GM18519 (cell line): ENCODE results near the gene ACOXL.

Experiments
- ATAC-seq: cut with Tn5 transposase; IDR thresholded peaks from one replicate; pipeline ENCODE4 v1.9.1; 2021; ENCODE audit warnings: mild to moderate bottlenecking, moderate library complexity; ENCODE audit not compliant: unreplicated experiment, low FRiP score

Gene ACOXL

GRCh38 chr2:110790907-110791306 lies 58.5 kb downstream of the ACOXL start:
- ATAC-seq = no peak

GRCh38 chr2:110791435-110791834 lies 59.1 kb downstream of the ACOXL start:
- no peak for ATAC-seq

- no peak for ATAC-seq
These were observed 60.7 kb downstream of the ACOXL start for GRCh38 chr2:110793034-110793433.

GRCh38 chr2:110794390-110794789 lies 62.0 kb downstream of the ACOXL start:
- ATAC-seq = no peak

GRCh38 chr2:110794951-110795350 lies 62.6 kb downstream of the ACOXL start:
- no peak for ATAC-seq

- no peak for ATAC-seq
These were observed 64.4 kb downstream of the ACOXL start for GRCh38 chr2:110796716-110797301.

GRCh38 chr2:110799376-110799775 lies 67.0 kb downstream of the ACOXL start:
- ATAC-seq = no peak

GRCh38 chr2:110800611-110801402 lies 68.4 kb downstream of the ACOXL start:
- ATAC-seq = no peak

GRCh38 chr2:110802208-110802932 lies 70.0 kb downstream of the ACOXL start:
- no peak for ATAC-seq

GRCh38 chr2:110804433-110804832 lies 72.1 kb downstream of the ACOXL start:
- ATAC-seq = no peak

- no peak for ATAC-seq
These were observed 72.5 kb downstream of the ACOXL start for GRCh38 chr2:110804915-110805314.

- ATAC-seq = no peak
These were observed 73.6 kb downstream of the ACOXL start for GRCh38 chr2:110805894-110806452.

- no peak for ATAC-seq
These were observed 75.1 kb downstream of the ACOXL start for GRCh38 chr2:110807522-110807921.

- ATAC-seq = no peak
These were observed 78.0 kb downstream of the ACOXL start for GRCh38 chr2:110810404-110810803.

- ATAC-seq = no peak
These were observed 80.6 kb downstream of the ACOXL start for GRCh38 chr2:110812726-110813645.

- ATAC-seq = no peak
These were observed 81.5 kb downstream of the ACOXL start for GRCh38 chr2:110813896-110814295.

GRCh38 chr2:110815938-110816337 lies 83.6 kb downstream of the ACOXL start:
- ATAC-seq = no peak

GRCh38 chr2:110816404-110817365 lies 84.3 kb downstream of the ACOXL start:
- ATAC-seq = no peak
